Ishikawa (cell line): ENCODE measurements around the gene DPYSL3.

Experiments used
- CEBPB ChIP-seq: IDR thresholded peaks from 2 replicates; pipeline ENCODE4 v1.6.1; 2012
- CREB1 ChIP-seq: IDR thresholded peaks from 2 replicates; pipeline ENCODE4 v1.6.1; 2012; ENCODE audit warnings: low read depth
- EGR1 ChIP-seq: IDR thresholded peaks from 2 replicates; pipeline ENCODE4 v1.6.1; 2012
- EP300 ChIP-seq: IDR thresholded peaks from 2 replicates; pipeline ENCODE4 v1.6.1; 2012; ENCODE audit warnings: borderline replicate concordance
- FOXM1 ChIP-seq: IDR thresholded peaks from 2 replicates; pipeline ENCODE4 v1.6.1; 2012; ENCODE audit warnings: low read depth, borderline replicate concordance
- MAX ChIP-seq: IDR thresholded peaks from 2 replicates; pipeline ENCODE4 v1.6.1; 2012
- RAD21 ChIP-seq: IDR thresholded peaks from 2 replicates; pipeline ENCODE4 v1.6.1; 2012; ENCODE audit warnings: low read depth
- REST ChIP-seq: IDR thresholded peaks from 2 replicates; pipeline ENCODE4 v1.6.1; 2012; ENCODE audit warnings: low read depth, mild to moderate bottlenecking
- TEAD4 ChIP-seq: IDR thresholded peaks from 2 replicates; pipeline ENCODE4 v1.6.1; 2012
- ZBTB7A ChIP-seq: IDR thresholded peaks from 2 replicates; pipeline ENCODE4 v1.6.1; 2012; ENCODE audit warnings: low read depth

DNA sequence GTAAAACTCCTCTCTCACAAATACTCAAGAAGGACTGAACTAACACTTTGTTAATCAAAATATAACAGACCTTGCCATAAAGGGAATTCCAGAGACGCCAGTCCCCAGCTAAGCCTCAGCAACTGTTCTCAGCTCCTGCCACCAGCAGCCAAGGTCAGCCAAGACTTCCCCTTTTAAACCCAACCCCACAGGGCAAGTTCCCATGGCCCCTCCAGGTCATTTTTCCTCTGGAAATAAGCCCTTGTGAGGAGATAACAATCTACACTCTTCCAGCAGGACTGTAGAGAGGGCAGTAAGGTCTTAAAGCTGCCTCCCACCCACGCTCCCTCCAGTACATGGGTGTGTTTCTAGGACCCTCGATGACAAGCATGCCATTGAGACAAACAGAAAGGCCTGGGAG, 78.3 kb downstream of the DPYSL3 start:
- TF ChIP-seq ZBTB7A (no peak), CREB1 (no peak), MAX (no peak), EGR1 (no peak), EP300 (no peak), CEBPB (no peak), TEAD4 (no peak), FOXM1 (no peak), REST (no peak), RAD21 (no peak)
